ENCODE measurements around the gene SOCS1. TPM values are rescaled to one million over a fixed set of nuclear protein-coding genes. Genes with fewer than 3 reads are reported as not detected.

SOCS1 gene
- total and polyA plus RNA-seq, 2 donors (not counting 3 experiments of a cell fraction or from before 2014, with no cell fraction given) = 1.1 to 1.7 TPM

DNA sequence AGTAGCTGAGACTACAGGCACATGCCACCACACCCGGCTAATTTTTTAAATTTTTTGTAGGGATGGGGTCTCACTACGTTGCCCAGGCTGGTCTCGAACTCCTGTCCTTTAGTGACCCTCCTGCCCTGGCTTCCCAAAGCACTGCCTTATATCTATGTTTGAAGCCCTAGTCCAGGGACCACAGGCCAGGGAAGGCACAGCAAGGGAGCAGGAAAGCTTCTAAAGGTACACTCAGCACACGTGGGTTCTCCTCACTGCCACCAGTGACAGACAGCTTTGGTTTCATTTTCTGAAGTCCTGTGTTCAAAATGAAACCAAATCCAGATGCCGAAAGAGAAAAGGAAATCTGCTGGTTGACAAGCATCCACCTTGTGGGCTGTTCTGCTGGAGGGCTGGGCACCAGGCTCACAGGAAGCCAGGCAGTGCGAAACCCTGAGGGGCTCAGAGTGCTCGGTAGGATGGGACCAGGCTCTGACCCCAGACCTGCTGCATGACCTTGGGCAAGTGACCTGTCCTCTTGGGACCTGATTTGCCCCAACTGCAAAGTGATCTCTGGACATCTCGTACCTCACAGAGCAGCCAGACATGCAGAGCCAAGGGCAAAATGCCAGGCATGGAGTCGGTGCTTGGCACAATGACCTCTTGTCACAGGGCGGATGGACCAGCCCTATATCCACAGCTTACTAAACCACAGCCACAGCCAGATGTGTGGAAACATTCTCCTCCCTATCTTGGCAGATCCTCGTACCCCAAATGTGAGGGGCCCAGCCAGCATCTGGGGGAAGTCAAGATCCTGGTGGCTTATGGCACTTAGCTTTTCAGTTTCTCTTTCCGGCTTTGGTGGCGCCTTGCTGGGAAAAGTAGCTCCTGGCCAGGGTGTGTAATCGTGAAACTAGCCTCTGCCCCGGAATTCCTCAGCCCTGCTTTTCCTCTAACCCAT lies 2.8 kb upstream of the SOCS1 start:
- DNase-seq (ENCODE audit: low read depth, low spot score) = no peak
- no peak overlapping the region for H2AFZ ChIP-seq (ENCODE audit: low read depth, low read length)
- no peak overlapping the region for H3K4me3 ChIP-seq (replicated peaks in 1 of 3; ENCODE audit: insufficient read depth in 1 of 3, low read depth in 1 of 3, low read length in 3 of 3)
- peaks cover 10% of the 10 kb centered on the region for H3K4me1 ChIP-seq (ENCODE audit: control insufficient read depth, extremely low read depth, insufficient read depth, low read length)
- FAIRE-seq = no peak
- H4K20me1 ChIP-seq (replicated peaks; ENCODE audit: control insufficient read depth, extremely low read depth, insufficient read depth, low read length) = no peaks in the 10 kb centered on the region
- H3K27me3 ChIP-seq (ENCODE audit: control insufficient read depth in 2 of 2, insufficient read depth in 2 of 2, low read length in 2 of 2) = no peaks in the 10 kb centered on the region
- no peaks in the 10 kb centered on the region for H3K36me3 ChIP-seq (ENCODE audit: control insufficient read depth in 2 of 2, extremely low read depth in 1 of 2, insufficient read depth in 2 of 2, low read length in 2 of 2)
- no peak overlapping the region for H3K27ac ChIP-seq (ENCODE audit: insufficient read depth, low read depth, low read length)
- intact Hi-C loops (cut with micrococcal nuclease) = loop anchor here (5.0 to 10.0 kb wide), 2 partner anchors 56 to 408 kb away; partner anchors contain the start of gene SNN
- ChIA-PET POLR2A (no interaction called here), CTCF (interaction anchor here (0.7 to 8.3 kb wide), 6 partner anchors 10 to 291 kb away, joined by 3 to 347 read pairs (median 4); partner anchors contain the start of gene TNP2)
- no TSS peak for BruUV-seq (replicated peaks)
- TF ChIP-seq, protein P1, sequence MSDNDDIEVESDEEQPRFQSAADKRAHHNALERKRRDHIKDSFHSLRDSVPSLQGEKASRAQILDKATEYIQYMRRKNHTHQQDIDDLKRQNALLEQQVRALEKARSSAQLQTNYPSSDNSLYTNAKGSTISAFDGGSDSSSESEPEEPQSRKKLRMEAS (IDR thresholded peaks at IDR 0.05; ENCODE audit: insufficient read depth, insufficient read length) = no peak
- TF ChIP-seq FOS (IDR thresholded peaks at IDR 0.05; ENCODE audit: borderline replicate concordance, insufficient read depth, low read length) (no peak), MYC (IDR thresholded peaks at IDR 0.05; ENCODE audit: low read depth, low read length) (no peak), JUN (IDR thresholded peaks at IDR 0.05; ENCODE audit: borderline replicate concordance, insufficient read depth, insufficient read length, low read depth) (no peak), EZH2 (IDR thresholded peaks at IDR 0.05; ENCODE audit: borderline replicate concordance, low read depth, low read length, severe bottlenecking) (no peak), GATA2 (IDR thresholded peaks at IDR 0.05; ENCODE audit: insufficient read depth, insufficient read length, low read depth, low read length) (no peak), POLR2AphosphoS5 (IDR thresholded peaks at IDR 0.05; ENCODE audit: insufficient read depth, low read depth, low read length) (no peak), POLR2A (IDR thresholded peaks at IDR 0.05; ENCODE audit: low read depth, low read length) (no peak)
- TF ChIP-seq, protein P2, sequence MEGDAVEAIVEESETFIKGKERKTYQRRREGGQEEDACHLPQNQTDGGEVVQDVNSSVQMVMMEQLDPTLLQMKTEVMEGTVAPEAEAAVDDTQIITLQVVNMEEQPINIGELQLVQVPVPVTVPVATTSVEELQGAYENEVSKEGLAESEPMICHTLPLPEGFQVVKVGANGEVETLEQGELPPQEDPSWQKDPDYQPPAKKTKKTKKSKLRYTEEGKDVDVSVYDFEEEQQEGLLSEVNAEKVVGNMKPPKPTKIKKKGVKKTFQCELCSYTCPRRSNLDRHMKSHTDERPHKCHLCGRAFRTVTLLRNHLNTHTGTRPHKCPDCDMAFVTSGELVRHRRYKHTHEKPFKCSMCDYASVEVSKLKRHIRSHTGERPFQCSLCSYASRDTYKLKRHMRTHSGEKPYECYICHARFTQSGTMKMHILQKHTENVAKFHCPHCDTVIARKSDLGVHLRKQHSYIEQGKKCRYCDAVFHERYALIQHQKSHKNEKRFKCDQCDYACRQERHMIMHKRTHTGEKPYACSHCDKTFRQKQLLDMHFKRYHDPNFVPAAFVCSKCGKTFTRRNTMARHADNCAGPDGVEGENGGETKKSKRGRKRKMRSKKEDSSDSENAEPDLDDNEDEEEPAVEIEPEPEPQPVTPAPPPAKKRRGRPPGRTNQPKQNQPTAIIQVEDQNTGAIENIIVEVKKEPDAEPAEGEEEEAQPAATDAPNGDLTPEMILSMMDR (IDR thresholded peaks at IDR 0.05; ENCODE audit: extremely low read depth in 1 of 2, insufficient read depth in 1 of 2, low read depth in 1 of 2, low read length in 2 of 2) = no peak
- no peak overlapping the region for H3K9ac ChIP-seq (replicated peaks; ENCODE audit: extremely low read depth, insufficient read depth, low read length)
- no peaks in the 10 kb centered on the region for H3K9me3 ChIP-seq (replicated peaks; ENCODE audit: control insufficient read depth, insufficient read depth, low read length)
- dilution Hi-C loops (cut with MboI; ENCODE audit: extremely low pct_ligation_motif_present, low sequenced_read_pairs) = no loop called here
- H3K4me2 ChIP-seq (ENCODE audit: insufficient read depth, low read length) = no peak overlapping the region
- H3K9me1 ChIP-seq (replicated peaks; ENCODE audit: control insufficient read depth, extremely low read depth, insufficient read depth, low read length) = no peaks in the 10 kb centered on the region
- H3K79me2 ChIP-seq (ENCODE audit: control insufficient read depth, insufficient read depth, low read length) = no peaks in the 10 kb centered on the region
